ENCODE measurements around the gene TRPV4.

TRPV4 gene

GRCh38 chr12:109773384-109774011, 59.7 kb downstream of the TRPV4 start:
- TF ChIP-seq, protein P1, sequence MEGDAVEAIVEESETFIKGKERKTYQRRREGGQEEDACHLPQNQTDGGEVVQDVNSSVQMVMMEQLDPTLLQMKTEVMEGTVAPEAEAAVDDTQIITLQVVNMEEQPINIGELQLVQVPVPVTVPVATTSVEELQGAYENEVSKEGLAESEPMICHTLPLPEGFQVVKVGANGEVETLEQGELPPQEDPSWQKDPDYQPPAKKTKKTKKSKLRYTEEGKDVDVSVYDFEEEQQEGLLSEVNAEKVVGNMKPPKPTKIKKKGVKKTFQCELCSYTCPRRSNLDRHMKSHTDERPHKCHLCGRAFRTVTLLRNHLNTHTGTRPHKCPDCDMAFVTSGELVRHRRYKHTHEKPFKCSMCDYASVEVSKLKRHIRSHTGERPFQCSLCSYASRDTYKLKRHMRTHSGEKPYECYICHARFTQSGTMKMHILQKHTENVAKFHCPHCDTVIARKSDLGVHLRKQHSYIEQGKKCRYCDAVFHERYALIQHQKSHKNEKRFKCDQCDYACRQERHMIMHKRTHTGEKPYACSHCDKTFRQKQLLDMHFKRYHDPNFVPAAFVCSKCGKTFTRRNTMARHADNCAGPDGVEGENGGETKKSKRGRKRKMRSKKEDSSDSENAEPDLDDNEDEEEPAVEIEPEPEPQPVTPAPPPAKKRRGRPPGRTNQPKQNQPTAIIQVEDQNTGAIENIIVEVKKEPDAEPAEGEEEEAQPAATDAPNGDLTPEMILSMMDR (IDR thresholded peaks at IDR 0.05; ENCODE audit: control insufficient read depth, extremely low read depth, insufficient read depth) = no peak
- no peak for DNase-seq (ENCODE audit: low read depth)
- peak overlapping the region; percentile 52 for H3K4me3 ChIP-seq (ENCODE audit: low read depth, low read length)

DNA sequence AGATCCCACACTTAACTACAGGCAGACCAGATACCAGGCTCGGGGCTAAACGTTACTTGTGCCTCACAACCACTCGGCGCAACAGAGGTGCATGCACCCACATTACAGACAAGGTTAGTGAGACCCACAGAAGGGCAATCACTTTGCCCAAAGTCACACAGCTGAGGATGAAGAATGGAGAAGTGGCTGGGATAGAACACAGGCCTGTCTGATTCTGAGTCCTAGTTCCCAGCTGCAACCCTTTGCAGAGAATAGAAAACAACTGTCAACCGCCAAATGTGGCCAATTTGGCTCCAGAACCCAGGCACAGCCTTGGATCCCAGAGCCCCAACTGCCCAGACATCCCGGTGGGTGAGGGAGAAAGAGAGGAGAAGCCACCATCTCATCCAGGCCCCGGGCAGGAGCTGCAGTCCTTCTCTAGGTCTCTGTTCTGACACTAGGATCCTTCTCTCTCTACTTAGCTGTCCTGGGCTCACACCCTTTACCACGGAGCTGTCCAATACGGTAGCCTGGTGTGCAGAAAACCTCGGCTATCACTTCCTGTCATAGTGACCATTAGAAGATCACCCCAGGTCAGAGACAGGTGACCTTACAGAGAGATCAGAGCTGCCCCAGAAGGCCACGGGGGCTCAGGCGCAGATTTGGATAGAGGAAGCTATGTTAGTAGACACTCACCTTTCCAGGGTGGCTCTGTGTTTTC, 60.4 kb downstream of the TRPV4 start:
- TF ChIP-seq, protein P1 (IDR thresholded peaks at IDR 0.05; ENCODE audit: control insufficient read depth, extremely low read depth, insufficient read depth) = no peak
- peak overlapping the region; percentile 52 for H3K4me3 ChIP-seq (ENCODE audit: low read depth, low read length)
- no peak for DNase-seq (ENCODE audit: low read depth)

GRCh38 chr12:109771746-109772621, 61.2 kb downstream of the TRPV4 start:
- TF ChIP-seq, protein P1 (IDR thresholded peaks at IDR 0.05; ENCODE audit: control insufficient read depth, extremely low read depth, insufficient read depth) = peak; percentile 43
- no peak for DNase-seq (ENCODE audit: low read depth)
- H3K4me3 ChIP-seq (ENCODE audit: low read depth, low read length) = peak overlapping the region; percentile 52

GRCh38 chr12:109770861-109771670, 62.1 kb downstream of the TRPV4 start:
- TF ChIP-seq, protein P1 (IDR thresholded peaks at IDR 0.05; ENCODE audit: control insufficient read depth, extremely low read depth, insufficient read depth) = no peak
- DNase-seq (ENCODE audit: low read depth) = no peak
- no peak overlapping the region for H3K4me3 ChIP-seq (ENCODE audit: low read depth, low read length)

- H3K4me3 ChIP-seq (ENCODE audit: low read depth, low read length) = no peak overlapping the region
- TF ChIP-seq, protein P1 (IDR thresholded peaks at IDR 0.05; ENCODE audit: control insufficient read depth, extremely low read depth, insufficient read depth) = no peak
- no peak for DNase-seq (ENCODE audit: low read depth)
Measured at GRCh38 chr12:109770104-109770860, 62.9 kb downstream of the TRPV4 start.

Data from LNCaP clone FGC (cell line).